ENCODE data around the gene TRDN. TPM values are rescaled to one million over a fixed set of nuclear protein-coding genes. Genes with fewer than 3 reads are reported as not detected.

TRDN gene
- total RNA-seq, 1 experiment from 2014 or later: 39.8 TPM

DNA sequence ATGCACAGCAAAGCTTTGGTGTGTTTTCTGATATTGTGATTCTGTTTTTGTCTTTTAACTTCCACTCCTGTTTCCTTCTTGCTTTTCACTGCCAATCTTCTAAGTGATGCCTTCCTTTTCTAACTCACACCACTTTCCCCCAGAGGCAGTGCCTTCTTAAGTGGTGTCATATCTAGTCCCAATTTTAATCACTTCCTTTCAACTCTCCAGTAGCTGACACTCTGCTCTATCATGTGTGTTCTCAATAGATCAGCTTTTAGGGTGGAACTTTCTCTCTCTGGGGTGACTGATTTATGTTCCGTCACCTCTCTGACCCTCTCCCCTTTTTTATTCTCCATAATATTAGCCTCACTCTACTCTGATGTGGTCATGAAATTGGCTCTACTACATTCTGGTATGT, 460.0 kb downstream of the TRDN start:
- Mint-ChIP-seq H3K27ac (no peak overlapping the region), H3K4me1 (no peaks in the 10 kb centered on the region), H3K27me3 (ENCODE audit: low read depth) (no peaks in the 10 kb centered on the region), H3K4me3 (no peak overlapping the region), H3K9me3 (peaks cover 5% of the 10 kb centered on the region), H3K36me3 (no peaks in the 10 kb centered on the region)
- ChIA-PET POLR2A (no interaction called here), CTCF (no interaction called here)
- TF ChIP-seq JAZF1 (CRISPR knock-in tag; IDR thresholded peaks at IDR 0.05) (no peak), NFE2L1 (CRISPR knock-in tag; IDR thresholded peaks at IDR 0.05) (no peak), MLX (CRISPR knock-in tag; IDR thresholded peaks at IDR 0.05) (no peak), FOXP1 (CRISPR knock-in tag; IDR thresholded peaks at IDR 0.05; ENCODE audit: borderline replicate concordance) (no peak), KAT7 (CRISPR knock-in tag; IDR thresholded peaks at IDR 0.05; ENCODE audit: borderline replicate concordance) (no peak), IRF2 (CRISPR knock-in tag; IDR thresholded peaks at IDR 0.05; ENCODE audit: borderline replicate concordance, low read depth) (no peak), SMAD4 (CRISPR knock-in tag; IDR thresholded peaks at IDR 0.05) (no peak), NR1H2 (CRISPR knock-in tag; IDR thresholded peaks at IDR 0.05) (no peak), FOXK1 (CRISPR knock-in tag; IDR thresholded peaks at IDR 0.05) (no peak), PRRX2 (CRISPR knock-in tag; IDR thresholded peaks at IDR 0.05) (no peak), ZNF423 (CRISPR knock-in tag; IDR thresholded peaks at IDR 0.05) (no peak), GRHL2 (CRISPR knock-in tag; IDR thresholded peaks at IDR 0.05; ENCODE audit: insufficient replicate concordance, severe bottlenecking) (no peak)
- TF ChIP-seq, protein P1, sequence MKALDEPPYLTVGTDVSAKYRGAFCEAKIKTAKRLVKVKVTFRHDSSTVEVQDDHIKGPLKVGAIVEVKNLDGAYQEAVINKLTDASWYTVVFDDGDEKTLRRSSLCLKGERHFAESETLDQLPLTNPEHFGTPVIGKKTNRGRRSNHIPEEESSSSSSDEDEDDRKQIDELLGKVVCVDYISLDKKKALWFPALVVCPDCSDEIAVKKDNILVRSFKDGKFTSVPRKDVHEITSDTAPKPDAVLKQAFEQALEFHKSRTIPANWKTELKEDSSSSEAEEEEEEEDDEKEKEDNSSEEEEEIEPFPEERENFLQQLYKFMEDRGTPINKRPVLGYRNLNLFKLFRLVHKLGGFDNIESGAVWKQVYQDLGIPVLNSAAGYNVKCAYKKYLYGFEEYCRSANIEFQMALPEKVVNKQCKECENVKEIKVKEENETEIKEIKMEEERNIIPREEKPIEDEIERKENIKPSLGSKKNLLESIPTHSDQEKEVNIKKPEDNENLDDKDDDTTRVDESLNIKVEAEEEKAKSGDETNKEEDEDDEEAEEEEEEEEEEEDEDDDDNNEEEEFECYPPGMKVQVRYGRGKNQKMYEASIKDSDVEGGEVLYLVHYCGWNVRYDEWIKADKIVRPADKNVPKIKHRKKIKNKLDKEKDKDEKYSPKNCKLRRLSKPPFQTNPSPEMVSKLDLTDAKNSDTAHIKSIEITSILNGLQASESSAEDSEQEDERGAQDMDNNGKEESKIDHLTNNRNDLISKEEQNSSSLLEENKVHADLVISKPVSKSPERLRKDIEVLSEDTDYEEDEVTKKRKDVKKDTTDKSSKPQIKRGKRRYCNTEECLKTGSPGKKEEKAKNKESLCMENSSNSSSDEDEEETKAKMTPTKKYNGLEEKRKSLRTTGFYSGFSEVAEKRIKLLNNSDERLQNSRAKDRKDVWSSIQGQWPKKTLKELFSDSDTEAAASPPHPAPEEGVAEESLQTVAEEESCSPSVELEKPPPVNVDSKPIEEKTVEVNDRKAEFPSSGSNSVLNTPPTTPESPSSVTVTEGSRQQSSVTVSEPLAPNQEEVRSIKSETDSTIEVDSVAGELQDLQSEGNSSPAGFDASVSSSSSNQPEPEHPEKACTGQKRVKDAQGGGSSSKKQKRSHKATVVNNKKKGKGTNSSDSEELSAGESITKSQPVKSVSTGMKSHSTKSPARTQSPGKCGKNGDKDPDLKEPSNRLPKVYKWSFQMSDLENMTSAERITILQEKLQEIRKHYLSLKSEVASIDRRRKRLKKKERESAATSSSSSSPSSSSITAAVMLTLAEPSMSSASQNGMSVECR (CRISPR knock-in tag; IDR thresholded peaks at IDR 0.05; ENCODE audit: borderline replicate concordance): no peak
- TF ChIP-seq, protein P2, sequence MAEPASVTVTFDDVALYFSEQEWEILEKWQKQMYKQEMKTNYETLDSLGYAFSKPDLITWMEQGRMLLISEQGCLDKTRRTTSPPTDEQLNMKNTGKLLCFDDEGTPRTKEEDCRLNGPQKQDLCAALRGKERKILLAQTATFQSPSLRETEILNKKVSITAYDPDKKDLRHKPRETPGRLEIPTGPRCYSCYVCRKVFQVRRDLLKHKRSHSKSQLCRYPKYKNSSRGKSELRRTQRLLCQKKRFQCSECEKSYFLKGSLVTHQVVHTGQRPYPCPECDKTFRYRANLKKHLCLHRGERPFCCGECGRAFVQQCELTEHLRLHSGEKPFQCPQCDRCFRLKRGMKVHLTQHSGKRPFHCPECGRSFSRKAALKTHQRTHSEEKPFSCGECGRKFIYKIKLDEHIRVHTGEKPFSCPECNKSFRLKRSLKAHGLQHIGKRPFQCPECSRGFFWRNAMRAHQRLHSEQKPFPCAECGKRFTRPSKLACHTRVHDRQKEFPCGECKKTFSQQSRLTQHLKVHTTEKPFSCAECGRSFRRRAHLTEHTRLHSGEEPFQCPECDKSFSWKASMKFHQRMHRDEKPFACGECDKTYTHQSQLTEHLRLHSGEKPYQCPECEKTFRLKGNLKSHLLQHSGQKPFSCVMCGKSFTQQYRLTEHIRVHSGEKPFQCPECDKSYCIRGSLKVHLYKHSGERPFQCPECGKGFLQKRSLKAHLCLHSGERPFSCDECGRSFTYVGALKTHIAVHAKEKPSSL (CRISPR knock-in tag; conservative IDR thresholded peaks at IDR 0.05): no peak
- DNase-seq (ENCODE audit: low spot score) (no peak), ATAC-seq (no peak)

- Mint-ChIP-seq H3K4me1 (peaks cover 7% of the 10 kb centered on the region), H3K36me3 (no peaks in the 10 kb centered on the region), H3K4me3 (no peak overlapping the region), H3K9me3 (no peaks in the 10 kb centered on the region), H3K27me3 (ENCODE audit: low read depth) (no peaks in the 10 kb centered on the region), H3K27ac (no peak overlapping the region)
- DNase-seq (ENCODE audit: low spot score) (no peak), ATAC-seq (peak; percentile 51; the same call in 1 of the 2 replicates)
- POLR2A ChIA-PET: no interaction called here
- CTCF ChIA-PET: no interaction called here
- TF ChIP-seq PREB (CRISPR knock-in tag; IDR thresholded peaks at IDR 0.05; ENCODE audit: borderline replicate concordance) (no peak), KAT7 (CRISPR knock-in tag; IDR thresholded peaks at IDR 0.05; ENCODE audit: borderline replicate concordance) (no peak), MXD4 (CRISPR knock-in tag; IDR thresholded peaks at IDR 0.05; ENCODE audit: borderline replicate concordance) (no peak), TEAD4 (CRISPR knock-in tag; IDR thresholded peaks at IDR 0.05) (no peak), PRRX2 (CRISPR knock-in tag; IDR thresholded peaks at IDR 0.05) (no peak)
- TF ChIP-seq, protein P3, sequence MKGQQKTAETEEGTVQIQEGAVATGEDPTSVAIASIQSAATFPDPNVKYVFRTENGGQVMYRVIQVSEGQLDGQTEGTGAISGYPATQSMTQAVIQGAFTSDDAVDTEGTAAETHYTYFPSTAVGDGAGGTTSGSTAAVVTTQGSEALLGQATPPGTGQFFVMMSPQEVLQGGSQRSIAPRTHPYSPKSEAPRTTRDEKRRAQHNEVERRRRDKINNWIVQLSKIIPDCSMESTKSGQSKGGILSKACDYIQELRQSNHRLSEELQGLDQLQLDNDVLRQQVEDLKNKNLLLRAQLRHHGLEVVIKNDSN (CRISPR knock-in tag; IDR thresholded peaks at IDR 0.05): no peak
- TF ChIP-seq, protein P4, sequence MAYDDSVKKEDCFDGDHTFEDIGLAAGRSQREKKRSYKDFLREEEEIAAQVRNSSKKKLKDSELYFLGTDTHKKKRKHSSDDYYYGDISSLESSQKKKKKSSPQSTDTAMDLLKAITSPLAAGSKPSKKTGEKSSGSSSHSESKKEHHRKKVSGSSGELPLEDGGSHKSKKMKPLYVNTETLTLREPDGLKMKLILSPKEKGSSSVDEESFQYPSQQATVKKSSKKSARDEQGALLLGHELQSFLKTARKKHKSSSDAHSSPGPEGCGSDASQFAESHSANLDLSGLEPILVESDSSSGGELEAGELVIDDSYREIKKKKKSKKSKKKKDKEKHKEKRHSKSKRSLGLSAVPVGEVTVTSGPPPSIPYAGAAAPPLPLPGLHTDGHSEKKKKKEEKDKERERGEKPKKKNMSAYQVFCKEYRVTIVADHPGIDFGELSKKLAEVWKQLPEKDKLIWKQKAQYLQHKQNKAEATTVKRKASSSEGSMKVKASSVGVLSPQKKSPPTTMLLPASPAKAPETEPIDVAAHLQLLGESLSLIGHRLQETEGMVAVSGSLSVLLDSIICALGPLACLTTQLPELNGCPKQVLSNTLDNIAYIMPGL (CRISPR knock-in tag; IDR thresholded peaks at IDR 0.05): no peak
Observed at GRCh38 chr6:123171341-123172115, 465.2 kb downstream of the TRDN start.
